Breast epithelium (tissue), 4 donors: Measurements from ENCODE around the gene MDK. TPM values are rescaled to one million over a fixed set of nuclear protein-coding genes. Genes with fewer than 3 reads are reported as not detected.
A peak's percentile ranks its signal among the peaks of the same experiment; 100 is the strongest.

ENCODE experiments used
- DNase-seq, 2 donors: peaks; one replicate each; pipeline ENCODE4 v3.0.0-alpha.2; 2019; ENCODE audit warnings: low spot score in 2 of 2
- H3K27ac ChIP-seq, 2 donors: fragments of 200-600 bp; sonication (generic) in 1 of 2; one replicate each; pipeline ENCODE4 v1.5.1; 2016 to 2019; ENCODE audit warnings: mild to moderate bottlenecking in 1 of 2
- H3K27me3 ChIP-seq, 2 donors: fragments of 200-600 bp; sonication (generic) in 1 of 2; one replicate each; pipeline versions ENCODE4 v1.5.1 to v1.6.0; 2017 to 2019; ENCODE audit warnings: control low read depth in 1 of 2, mild to moderate bottlenecking in 1 of 2
- H3K36me3 ChIP-seq: fragments of 200-600 bp; one replicate; pipeline ENCODE4 v1.5.1; 2019
- H3K4me1 ChIP-seq, 2 donors: fragments of 200-600 bp; sonication (generic); one replicate each; pipeline ENCODE4 v1.5.1; 2016 to 2019; ENCODE audit warnings: control low read depth in 1 of 2
- H3K4me3 ChIP-seq, 3 donors: fragments of 200-600 bp; sonication (generic); 1 replicate in 2 of 3; 2 replicates in 1 of 3; pipeline ENCODE4 v1.5.1; 2016 to 2019; ENCODE audit warnings: mild to moderate bottlenecking in 3 of 3, moderate library complexity in 2 of 3
- H3K9me3 ChIP-seq, 2 donors: fragments of 200-600 bp; sonication (generic) in 1 of 2; one replicate each; pipeline ENCODE4 v1.5.1; 2016 to 2019; ENCODE audit warnings: control low read depth in 1 of 2
- CTCF ChIP-seq, 3 donors: fragments of 450-650 bp; IDR thresholded peaks; one replicate each; pipeline ENCODE4 v1.5.1; 2016 to 2017; ENCODE audit warnings: antibody characterized with exemption in 3 of 3, mild to moderate bottlenecking in 3 of 3, moderate library complexity in 3 of 3
- POLR2A ChIP-seq: fragments of 450-650 bp; IDR thresholded peaks from one replicate; pipeline ENCODE4 v1.6.1; 2016; ENCODE audit warnings: antibody characterized with exemption, mild to moderate bottlenecking, moderate library complexity
- POLR2AphosphoS5 ChIP-seq, 3 donors: sonication (generic); formaldehyde crosslinking; IDR thresholded peaks; one replicate each; pipeline ENCODE4 v1.6.1; 2017; ENCODE audit warnings: antibody characterized with exemption in 3 of 3
- intact Hi-C: fragments of 100-400 bp; cut with DNase I; formaldehyde crosslinking; loops from one replicate; pipeline ENCODE4 v1.15.1; 2023; ENCODE audit warnings: low total_unique reads
- total RNA-seq, 3 donors: library from RNA; depleted of rRNA; stranded (reverse); fragments of >200 nt; gene quantifications; one replicate each; pipeline ENCODE4 v1.1.0, GENCODE V29; 2016

MDK gene
- total RNA-seq, 3 donors from 2014 or later: 20.5 to 115 (median 54.7) TPM

DNA sequence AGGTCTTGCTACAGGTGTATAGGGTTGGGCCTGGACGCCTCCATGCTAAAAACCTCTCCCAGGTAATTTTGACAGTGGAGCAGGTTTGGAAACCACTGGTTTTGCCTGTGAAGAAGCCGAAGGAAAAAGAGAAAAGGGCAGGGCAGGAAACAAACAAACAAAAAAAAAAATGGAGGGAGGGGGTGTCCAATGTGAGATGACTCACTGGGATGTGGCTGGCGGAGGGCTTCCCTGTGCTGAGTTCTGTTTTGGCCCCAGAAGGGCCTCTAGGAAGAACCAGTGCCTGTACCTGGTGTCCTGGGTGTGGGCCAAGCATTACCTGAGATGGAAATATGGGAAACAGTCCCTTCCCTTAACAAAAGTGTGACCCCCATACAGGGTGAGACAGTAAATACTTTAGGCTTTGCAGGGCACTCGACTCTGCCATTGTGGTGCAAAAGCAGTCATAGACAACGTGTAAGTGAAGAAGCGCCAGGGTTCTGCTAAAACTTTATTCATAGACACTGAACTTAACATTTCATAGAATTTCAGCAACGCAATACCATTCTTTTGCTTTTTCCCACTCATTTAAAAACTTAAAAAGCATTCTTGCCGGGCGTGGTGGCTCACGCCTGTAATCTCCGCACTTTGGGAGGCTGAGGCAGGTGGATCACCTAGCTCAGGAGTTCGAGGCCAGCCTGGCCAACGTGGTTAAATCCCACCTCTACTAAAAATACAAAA, 43.7 kb upstream of the MDK start:
- intact Hi-C loops: loop anchor here (2.0 kb wide), 1 partner anchor 45 kb away; no protein-coding TSS in a partner anchor
- Histone ChIP-seq H3K27me3 (peaks cover 0 to 11% of the 10 kb centered on the region in 2 donors), H3K4me3 (no peak overlapping the region), H3K36me3 (no peaks in the 10 kb centered on the region), H3K9me3 (no peaks in the 10 kb centered on the region), H3K4me1 (no peaks in the 10 kb centered on the region), H3K27ac (no peak overlapping the region)
- DNase-seq: no peak
- TF ChIP-seq CTCF (IDR thresholded peaks at IDR 0.05) (no peak), POLR2A (no peak), POLR2AphosphoS5 (IDR thresholded peaks at IDR 0.05) (no peak)

- Histone ChIP-seq H3K4me3 (peak overlapping the region; percentile 21 to 57 (median 26)), H3K9me3 (no peaks in the 10 kb centered on the region), H3K27me3 (peaks cover 0 to 3% of the 10 kb centered on the region in 2 donors), H3K36me3 (no peaks in the 10 kb centered on the region), H3K27ac (peak overlapping the region; percentile 61 to 77), H3K4me1 (no peaks in the 10 kb centered on the region)
- no peak for DNase-seq
- TF ChIP-seq POLR2A: no peak
- TF ChIP-seq CTCF (IDR thresholded peaks at IDR 0.05): no peak
- TF ChIP-seq POLR2AphosphoS5 (IDR thresholded peaks at IDR 0.05): no peak
- intact Hi-C loops: loop anchor here (2.0 kb wide), 1 partner anchor 46 kb away; no protein-coding TSS in a partner anchor
Observed at GRCh38 chr11:46338636-46338987, 42.9 kb upstream of the MDK start.

DNA sequence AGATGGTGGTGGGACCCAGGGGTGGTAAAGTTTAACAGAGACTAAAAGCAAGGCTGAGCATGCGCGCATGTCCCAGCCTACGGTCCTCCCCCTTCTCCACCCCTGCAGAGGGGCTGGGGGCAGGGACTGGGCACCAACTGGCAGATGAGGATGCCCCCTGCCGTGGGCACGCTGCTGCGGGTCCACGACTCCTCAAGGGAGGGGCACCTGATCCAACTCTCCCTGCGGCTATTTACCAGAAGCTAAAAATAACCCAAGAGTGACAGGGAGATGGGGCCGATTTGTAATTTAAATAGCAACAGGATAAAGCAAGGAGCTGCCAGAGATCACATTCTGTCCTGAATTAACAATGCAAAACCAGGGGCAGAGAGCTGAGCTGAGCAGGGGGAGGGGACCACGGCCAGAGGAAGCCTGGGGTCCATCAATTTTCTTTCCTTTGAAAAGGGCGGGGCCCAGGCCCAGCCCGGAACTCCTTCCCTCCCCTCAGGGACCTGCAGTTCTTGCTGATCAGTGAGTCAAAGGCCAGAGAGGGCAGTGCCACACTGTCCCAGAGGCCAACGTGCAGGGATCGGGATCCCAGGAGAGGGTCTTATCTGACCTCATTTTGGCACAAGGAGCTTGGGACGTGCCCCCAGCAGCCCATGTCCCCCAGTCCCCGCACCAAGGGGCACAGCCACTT, 42.3 kb upstream of the MDK start:
- Histone ChIP-seq H3K27me3 (no peaks in the 10 kb centered on the region), H3K27ac (peak overlapping the region; percentile 61 to 77), H3K4me1 (no peaks in the 10 kb centered on the region), H3K9me3 (no peaks in the 10 kb centered on the region), H3K4me3 (peak overlapping the region; percentile 21 to 57 (median 26)), H3K36me3 (no peaks in the 10 kb centered on the region)
- no peak for TF ChIP-seq POLR2AphosphoS5 (IDR thresholded peaks at IDR 0.05)
- TF ChIP-seq POLR2A: no peak
- TF ChIP-seq CTCF (IDR thresholded peaks at IDR 0.05): no peak
- intact Hi-C loops: loop anchor here (2.0 kb wide), 1 partner anchor 46 kb away; no protein-coding TSS in a partner anchor
- DNase-seq: no peak

DNA sequence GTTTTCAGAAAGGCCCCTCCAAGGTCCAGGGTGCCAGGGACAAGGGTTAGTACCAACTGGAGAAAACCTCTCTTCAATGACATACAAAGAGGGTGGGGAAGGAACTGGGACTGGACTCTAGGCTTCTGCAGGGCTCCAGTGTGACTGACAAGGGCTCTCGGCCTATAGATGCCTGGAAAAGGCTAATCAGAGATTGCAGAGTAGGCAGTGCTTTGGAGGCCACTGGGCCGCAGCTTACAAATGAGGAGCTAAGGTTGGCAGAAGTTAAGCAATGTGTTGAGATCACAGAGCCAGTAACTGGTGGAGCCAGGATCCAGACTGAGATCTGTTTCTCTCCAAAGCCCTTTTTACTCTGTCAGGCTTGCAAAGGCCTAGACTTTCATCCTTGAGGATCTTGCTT, 41.7 kb upstream of the MDK start:
- peak overlapping the region; percentile 61 to 77 for H3K27ac ChIP-seq
- H3K4me1 ChIP-seq: no peaks in the 10 kb centered on the region
- no peaks in the 10 kb centered on the region for H3K9me3 ChIP-seq
- H3K4me3 ChIP-seq: no peak overlapping the region
- no peak for DNase-seq
- intact Hi-C loops: loop anchor here (2.0 kb wide), 1 partner anchor 47 kb away; no protein-coding TSS in a partner anchor
- no peaks in the 10 kb centered on the region for H3K27me3 ChIP-seq
- no peaks in the 10 kb centered on the region for H3K36me3 ChIP-seq
- no peak for TF ChIP-seq POLR2A
- no peak for TF ChIP-seq CTCF (IDR thresholded peaks at IDR 0.05)
- no peak for TF ChIP-seq POLR2AphosphoS5 (IDR thresholded peaks at IDR 0.05)

- Histone ChIP-seq H3K4me1 (no peaks in the 10 kb centered on the region), H3K36me3 (no peaks in the 10 kb centered on the region), H3K27ac (no peak overlapping the region), H3K27me3 (no peaks in the 10 kb centered on the region), H3K9me3 (no peaks in the 10 kb centered on the region), H3K4me3 (no peak overlapping the region)
- TF ChIP-seq CTCF (IDR thresholded peaks at IDR 0.05): no peak
- intact Hi-C loops: no loop called here
- no peak for DNase-seq
Observed at GRCh38 chr11:46341454-46341853, 40.0 kb upstream of the MDK start.
